Smooth muscle cell (in vitro differentiated cells): Measurements from ENCODE around the gene CGB2. TPM values are rescaled to one million over a fixed set of nuclear protein-coding genes. Genes with fewer than 3 reads are reported as not detected.
A peak's percentile ranks its signal among the peaks of the same experiment; 100 is the strongest.

Experiments used
- DNase-seq: peaks from one replicate; lab custom pipeline; 2025; ENCODE audit not compliant: unreplicated experiment; lab: John Stamatoyannopoulos, UW
- H2AFZ ChIP-seq: fragments of 200-600 bp; sonication (generic); 2 replicates; pipeline ENCODE4 v1.6.0; 2016; ENCODE audit warnings: antibody characterized with exemption, low read depth, mild to moderate bottlenecking
- H3F3A ChIP-seq: fragments of 200-600 bp; sonication (generic); 2 replicates; pipeline ENCODE4 v1.6.0; 2017; ENCODE audit warnings: antibody characterized with exemption, low read depth
- H3K27ac ChIP-seq: fragments of 200-600 bp; sonication (generic); 2 replicates; pipeline ENCODE4 v1.5.1; 2016; ENCODE audit warnings: low read depth, mild to moderate bottlenecking
- H3K27me3 ChIP-seq: fragments of 200-600 bp; sonication (generic); 2 replicates; pipeline ENCODE4 v1.6.1; 2016; ENCODE audit warnings: low read depth, mild to moderate bottlenecking
- H3K36me3 ChIP-seq: fragments of 200-600 bp; sonication (generic); 2 replicates; pipeline ENCODE4 v1.5.1; 2016; ENCODE audit warnings: low read depth
- H3K4me1 ChIP-seq: fragments of 200-600 bp; sonication (generic); 2 replicates; pipeline ENCODE4 v1.5.1; 2016; ENCODE audit warnings: low read depth
- H3K4me2 ChIP-seq: fragments of 200-600 bp; sonication (generic); 2 replicates; pipeline ENCODE4 v1.6.0; 2016; ENCODE audit warnings: mild to moderate bottlenecking
- H3K4me3 ChIP-seq: fragments of 200-600 bp; sonication (generic); 2 replicates; pipeline ENCODE4 v1.5.1; 2016; ENCODE audit warnings: mild to moderate bottlenecking
- H3K79me2 ChIP-seq: fragments of 200-600 bp; sonication (generic); 2 replicates; pipeline ENCODE4 v1.6.0; 2016; ENCODE audit warnings: low read depth, mild to moderate bottlenecking
- H3K9ac ChIP-seq: fragments of 200-600 bp; sonication (generic); 2 replicates; pipeline ENCODE4 v1.6.0; 2016; ENCODE audit warnings: low read depth
- H3K9me3 ChIP-seq: fragments of 200-600 bp; sonication (generic); replicated peaks from 2 replicates; pipeline ENCODE4 v1.5.1; 2016; ENCODE audit warnings: low read depth
- H4K20me1 ChIP-seq: fragments of 200-600 bp; sonication (generic); 2 replicates; pipeline ENCODE4 v1.6.0; 2016; ENCODE audit warnings: low read depth
- CTCF ChIP-seq: fragments of 200-600 bp; sonication (generic); IDR thresholded peaks from 2 replicates; pipeline ENCODE4 v1.5.1; 2017; ENCODE audit warnings: borderline replicate concordance, mild to moderate bottlenecking, antibody characterized with exemption; ENCODE audit not compliant: insufficient read depth, poor library complexity, severe bottlenecking
- WGBS: methylation state at CpG from one replicate; pipeline ENCODE4 v1.1.7; 2016; ENCODE audit warnings: low lambda C conversion rate; 5-methylcytosine and 5-hydroxymethylcytosine counted together
- polyA plus RNA-seq: library from polyadenylated mRNA; unstranded; fragments of >200 nt; fragmentation: Nextera tagmentation; extraction: Ambion mirVana; gene quantifications from 2 replicates; pipeline ENCODE4 v1.2.1, GENCODE V29; 2016
- total RNA-seq: library from RNA; depleted of rRNA; stranded (reverse); fragments of >200 nt; gene quantifications from 2 replicates; pipeline ENCODE4 v1.2.3, GENCODE V29; 2014

The CGB2 gene
- total and polyA plus RNA-seq, 2 experiments from 2014 or later: not detected

- Histone ChIP-seq H2AFZ (no peak overlapping the region), H3K9me3 (no peaks in the 10 kb centered on the region), H3K27me3 (peaks cover 6% of the 10 kb centered on the region), H3K79me2 (no peaks in the 10 kb centered on the region), H3F3A (no peaks in the 10 kb centered on the region), H4K20me1 (no peaks in the 10 kb centered on the region), H3K27ac (no peak overlapping the region), H3K4me3 (no peak overlapping the region), H3K9ac (no peak overlapping the region), H3K4me1 (no peaks in the 10 kb centered on the region), H3K4me2 (no peak overlapping the region), H3K36me3 (no peaks in the 10 kb centered on the region)
- DNase-seq: no peak
- TF ChIP-seq CTCF: peak; percentile 5
- 63% methylated on average over 39 of the region's 41 CpGs for WGBS
Observed at GRCh38 chr19:49019242-49019932, 12.3 kb upstream of the CGB2 start.

GRCh38 chr19:49020342-49020741, 11.3 kb upstream of the CGB2 start:
- H3K9me3 ChIP-seq: no peaks in the 10 kb centered on the region
- no peak for TF ChIP-seq CTCF
- H2AFZ ChIP-seq: no peak overlapping the region
- 91% methylated on average over 11 of the region's 11 CpGs for whole genome bisulfite sequencing
- H4K20me1 ChIP-seq: no peaks in the 10 kb centered on the region
- no peaks in the 10 kb centered on the region for H3K79me2 ChIP-seq
- no peak overlapping the region for H3K4me3 ChIP-seq
- no peaks in the 10 kb centered on the region for H3K4me1 ChIP-seq
- no peak for DNase-seq
- H3K27ac ChIP-seq: no peak overlapping the region
- no peaks in the 10 kb centered on the region for H3K36me3 ChIP-seq
- no peak overlapping the region for H3K9ac ChIP-seq
- H3F3A ChIP-seq: no peaks in the 10 kb centered on the region
- H3K4me2 ChIP-seq: no peak overlapping the region
- H3K27me3 ChIP-seq: peaks cover 6% of the 10 kb centered on the region

- no peaks in the 10 kb centered on the region for H3F3A ChIP-seq
- no peak overlapping the region for H3K4me3 ChIP-seq
- TF ChIP-seq CTCF: no peak
- no peaks in the 10 kb centered on the region for H4K20me1 ChIP-seq
- H3K9ac ChIP-seq: no peak overlapping the region
- 55% methylated on average over 16 of the region's 16 CpGs for WGBS
- H3K27ac ChIP-seq: no peak overlapping the region
- no peaks in the 10 kb centered on the region for H3K36me3 ChIP-seq
- H2AFZ ChIP-seq: no peak overlapping the region
- DNase-seq: no peak
- H3K79me2 ChIP-seq: no peaks in the 10 kb centered on the region
- H3K9me3 ChIP-seq: no peaks in the 10 kb centered on the region
- H3K4me1 ChIP-seq: no peaks in the 10 kb centered on the region
- H3K4me2 ChIP-seq: no peak overlapping the region
- H3K27me3 ChIP-seq: peaks cover 6% of the 10 kb centered on the region
Observed at GRCh38 chr19:49020931-49021895, 10.5 kb upstream of the CGB2 start.
